Neural cell (in vitro differentiated cells): ENCODE data around the gene TIMM22. TPM values are rescaled to one million over a fixed set of nuclear protein-coding genes. Genes with fewer than 3 reads are reported as not detected.

Experiments
- H2AFZ ChIP-seq: fragments of 200-600, 300-800 bp; sonication (generic), shearing (Covaris generic); 2 replicates; pipeline ENCODE4 v1.6.0; 2014; ENCODE audit warnings: low read depth, mild to moderate bottlenecking, antibody characterized with exemption, low read length, moderate library complexity
- H3F3A ChIP-seq: fragments of 200-600 bp; shearing (Covaris generic); 2 replicates; pipeline ENCODE4 v1.6.1; 2016; ENCODE audit warnings: mild to moderate bottlenecking, moderate library complexity, mixed read lengths, antibody characterized with exemption, low read length; ENCODE audit not compliant: insufficient read depth, poor library complexity, severe bottlenecking
- H3K27ac ChIP-seq: fragments of 200-600, 300-800 bp; sonication (generic), shearing (Covaris generic); 2 replicates; pipeline ENCODE4 v1.5.1; 2014; ENCODE audit warnings: mild to moderate bottlenecking, low read length, moderate library complexity
- H3K27me3 ChIP-seq: fragments of 300-800, 200-600 bp; sonication (generic), shearing (Covaris generic); 2 replicates; pipeline ENCODE4 v1.6.0; 2014; ENCODE audit warnings: mild to moderate bottlenecking, low read depth, low read length, moderate library complexity; ENCODE audit not compliant: insufficient read depth
- H3K36me3 ChIP-seq: fragments of 300-800, 200-600 bp; sonication (generic), shearing (Covaris generic); 2 replicates; pipeline ENCODE4 v1.5.1; 2014; ENCODE audit warnings: mild to moderate bottlenecking, antibody characterized with exemption, low read length, moderate library complexity; ENCODE audit not compliant: insufficient read depth
- H3K4me2 ChIP-seq: fragments of 300-800, 200-600 bp; sonication (generic), shearing (Covaris generic); 2 replicates; pipeline ENCODE4 v1.6.0; 2014; ENCODE audit warnings: mild to moderate bottlenecking, low read length
- H3K4me3 ChIP-seq: fragments of 300-800, 200-600 bp; sonication (generic), shearing (Covaris generic); 2 replicates; pipeline ENCODE4 v1.5.1; 2014; ENCODE audit warnings: mild to moderate bottlenecking, low read length, moderate library complexity
- H3K79me2 ChIP-seq: fragments of 200-600 bp; shearing (Covaris generic); replicated peaks from 2 replicates; pipeline ENCODE4 v1.6.0; 2014; ENCODE audit warnings: mild to moderate bottlenecking, low read length, moderate library complexity; ENCODE audit not compliant: insufficient read depth
- H3K9ac ChIP-seq: fragments of 300-800, 200-600 bp; sonication (generic), shearing (Covaris generic); 2 replicates; pipeline ENCODE4 v1.6.1; 2016; ENCODE audit warnings: mild to moderate bottlenecking, low read length, mixed read lengths
- H3K9me2 ChIP-seq: fragments of 200-600 bp; shearing (Covaris generic); 2 replicates; pipeline ENCODE4 v1.6.1; 2016; ENCODE audit warnings: mild to moderate bottlenecking, low read length, mixed read lengths; ENCODE audit not compliant: insufficient read depth
- H3K9me3 ChIP-seq: fragments of 200-600, 300-800 bp; sonication (generic), shearing (Covaris generic); 2 replicates; pipeline ENCODE4 v1.6.1; 2016; ENCODE audit warnings: mild to moderate bottlenecking, mixed run types, low read length, moderate library complexity, mixed read lengths
- H4K20me1 ChIP-seq: fragments of 200-600 bp; shearing (Covaris generic); 2 replicates; pipeline ENCODE4 v1.6.1; 2016; ENCODE audit warnings: mild to moderate bottlenecking, mixed run types; ENCODE audit not compliant: insufficient read depth
- CTCF ChIP-seq: fragments of 450-650 bp; IDR thresholded peaks from 2 replicates; pipeline ENCODE4 v1.5.1; 2014; ENCODE audit warnings: antibody characterized with exemption, mild to moderate bottlenecking, moderate library complexity; ENCODE audit not compliant: poor library complexity, severe bottlenecking
- EP300 ChIP-seq: fragments of 450-650 bp; conservative IDR thresholded peaks from 2 replicates; pipeline ENCODE4 v1.6.1; 2014; ENCODE audit warnings: antibody characterized with exemption, mild to moderate bottlenecking, moderate library complexity; ENCODE audit not compliant: poor library complexity, severe bottlenecking
- EZH2 ChIP-seq: fragments of 200-600, 300-800 bp; shearing (Covaris generic), sonication (generic); IDR thresholded peaks from 2 replicates; pipeline ENCODE4 v1.6.1; 2014; ENCODE audit warnings: antibody characterized with exemption, low read length, borderline replicate concordance, mild to moderate bottlenecking; ENCODE audit not compliant: insufficient read depth, poor library complexity, severe bottlenecking
- MXI1 ChIP-seq: fragments of 450-650 bp; conservative IDR thresholded peaks from 2 replicates; pipeline ENCODE4 v1.6.1; 2014; ENCODE audit warnings: antibody characterized with exemption, mild to moderate bottlenecking; ENCODE audit not compliant: poor library complexity, severe bottlenecking
- POLR2AphosphoS5 ChIP-seq: IDR thresholded peaks from 2 replicates; pipeline ENCODE4 v1.6.1; 2012
- RAD21 ChIP-seq: fragments of 450-650 bp; conservative IDR thresholded peaks from 2 replicates; pipeline ENCODE4 v1.6.1; 2014; ENCODE audit warnings: antibody characterized with exemption, mild to moderate bottlenecking, moderate library complexity
- REST ChIP-seq: IDR thresholded peaks from 2 replicates; pipeline ENCODE4 v1.6.1; 2012; ENCODE audit warnings: borderline replicate concordance
- SMC3 ChIP-seq: fragments of 450-650 bp; conservative IDR thresholded peaks from 2 replicates; pipeline ENCODE4 v1.6.1; 2014; ENCODE audit warnings: antibody characterized with exemption, mild to moderate bottlenecking, moderate library complexity; ENCODE audit not compliant: poor library complexity
- TAF1 ChIP-seq: IDR thresholded peaks from 2 replicates; pipeline ENCODE4 v1.6.1; 2012; ENCODE audit warnings: low read depth
- polyA plus RNA-seq: library from polyadenylated mRNA; depleted of rRNA; stranded (reverse); fragments of >200 nt; gene quantifications from 2 replicates; pipeline ENCODE4 v1.2.3, GENCODE V29; 2014

The TIMM22 gene
- polyA plus RNA-seq, 1 donor from 2014 or later, result 16.7 TPM

GRCh38 chr17:1035546-1036170 is 38.7 kb downstream of the TIMM22 start:
- Histone ChIP-seq H3K27me3 (no peaks in the 10 kb centered on the region), H2AFZ (no peak overlapping the region), H3K9me2 (no peaks in the 10 kb centered on the region), H3K27ac (no peak overlapping the region), H3F3A (no peaks in the 10 kb centered on the region), H4K20me1 (no peaks in the 10 kb centered on the region), H3K9ac (no peak overlapping the region), H3K4me2 (no peak overlapping the region), H3K79me2 (no peaks in the 10 kb centered on the region), H3K9me3 (no peaks in the 10 kb centered on the region), H3K4me3 (no peak overlapping the region), H3K36me3 (no peaks in the 10 kb centered on the region)
- TF ChIP-seq EZH2, result no peak
- TF ChIP-seq REST, result no peak
- TF ChIP-seq TAF1, result no peak
- TF ChIP-seq MXI1, result no peak
- TF ChIP-seq EP300, result no peak
- TF ChIP-seq RAD21, result no peak
- no peak for TF ChIP-seq CTCF

GRCh38 chr17:1036171-1036844 is 39.4 kb downstream of the TIMM22 start:
- H2AFZ ChIP-seq, result no peak overlapping the region
- no peaks in the 10 kb centered on the region for H3K9me2 ChIP-seq
- H3K4me2 ChIP-seq, result no peak overlapping the region
- no peaks in the 10 kb centered on the region for H3K27me3 ChIP-seq
- no peaks in the 10 kb centered on the region for H3K9me3 ChIP-seq
- H3K36me3 ChIP-seq, result no peaks in the 10 kb centered on the region
- H4K20me1 ChIP-seq, result no peaks in the 10 kb centered on the region
- no peak overlapping the region for H3K27ac ChIP-seq
- no peak for TF ChIP-seq EZH2
- no peak for TF ChIP-seq REST
- TF ChIP-seq POLR2AphosphoS5, result no peak
- no peak for TF ChIP-seq CTCF
- TF ChIP-seq RAD21, result no peak
- TF ChIP-seq SMC3, result no peak
- no peak for TF ChIP-seq TAF1
- TF ChIP-seq EP300, result no peak
- no peak for TF ChIP-seq MXI1
- no peaks in the 10 kb centered on the region for H3K79me2 ChIP-seq
- no peak overlapping the region for H3K9ac ChIP-seq
- H3K4me3 ChIP-seq, result no peak overlapping the region
- H3F3A ChIP-seq, result no peaks in the 10 kb centered on the region
